Spleen (tissue), 11 donors: ENCODE results near the gene PCSK6. TPM values are rescaled to one million over a fixed set of nuclear protein-coding genes. Genes with fewer than 3 reads are reported as not detected.
"Not testable (repeated sequence)": the region's sequence is repeated elsewhere in the genome, so short reads cannot be mapped to it uniquely, and the experiment has no call there.

ENCODE experiments used
- DNase-seq: peaks from one replicate; pipeline ENCODE4 v3.0.0-alpha.2; 2020
- H3K27ac ChIP-seq, 8 donors: fragments of 200-600 bp; sonication (generic) in 7 of 8; 1 replicate in 4 of 8; 2 replicates in 4 of 8; pipeline versions ENCODE4 v1.5.0 to v1.8.0; 2016 to 2021; ENCODE audit warnings: inconsistent platforms in 4 of 8, mild to moderate bottlenecking in 4 of 8, moderate library complexity in 1 of 8
- H3K27me3 ChIP-seq, 7 donors: fragments of 200-600 bp; sonication (generic) in 6 of 7; replicated peaks in 1 of 7; 1 replicate in 4 of 7; 2 replicates in 3 of 7; pipeline versions ENCODE4 v1.5.0 to v1.8.0; 2016 to 2021; ENCODE audit warnings: inconsistent platforms in 3 of 7, mild to moderate bottlenecking in 1 of 7
- H3K36me3 ChIP-seq, 6 donors: fragments of 200-600 bp; sonication (generic) in 5 of 6; 1 replicate in 4 of 6; 2 replicates in 2 of 6; pipeline versions ENCODE4 v1.5.0 to v1.8.0; 2016 to 2021; ENCODE audit warnings: inconsistent platforms in 2 of 6
- H3K4me1 ChIP-seq, 6 donors: fragments of 200-600 bp; sonication (generic) in 5 of 6; 1 replicate in 3 of 6; 2 replicates in 3 of 6; pipeline versions ENCODE4 v1.5.0 to v1.8.0; 2016 to 2021; ENCODE audit warnings: inconsistent platforms in 3 of 6
- H3K4me3 ChIP-seq, 8 donors: fragments of 200-600 bp; sonication (generic) in 7 of 8; 1 replicate in 4 of 8; 2 replicates in 4 of 8; pipeline versions ENCODE4 v1.5.0 to v1.8.0; 2016 to 2021; ENCODE audit warnings: inconsistent platforms in 4 of 8, mild to moderate bottlenecking in 4 of 8, moderate library complexity in 2 of 8
- H3K9me3 ChIP-seq, 8 donors: fragments of 200-600 bp; sonication (generic) in 7 of 8; 1 replicate in 4 of 8; 2 replicates in 4 of 8; pipeline versions ENCODE4 v1.5.0 to v1.8.0; 2016 to 2021; ENCODE audit warnings: inconsistent platforms in 4 of 8
- CTCF ChIP-seq, 11 experiments: fragments of 200-600 bp in 7 of 11; fragments of 450-650 bp in 4 of 11; sonication (generic) in 4 of 11; IDR thresholded peaks in 8 of 11; conservative IDR thresholded peaks in 3 of 11; 1 replicate in 7 of 11; 2 replicates in 4 of 11; pipeline versions ENCODE4 v1.4.0 to v1.8.0; 2016 to 2021; ENCODE audit warnings: antibody characterized with exemption in 11 of 11, inconsistent platforms in 4 of 11, mild to moderate bottlenecking in 1 of 11
- POLR2A ChIP-seq, 3 donors: fragments of 450-650 bp; IDR thresholded peaks; one replicate each; pipeline ENCODE4 v1.5.1; 2017; ENCODE audit warnings: antibody characterized with exemption in 3 of 3, mild to moderate bottlenecking in 1 of 3
- POLR2AphosphoS5 ChIP-seq, 3 donors: sonication (generic); formaldehyde crosslinking; IDR thresholded peaks; one replicate each; pipeline ENCODE4 v1.5.1; 2017; ENCODE audit warnings: antibody characterized with exemption in 3 of 3
- WGBS, 5 donors: extraction: QIAGEN DNeasy Blood & Tissue Kit in 3 of 5; methylation state at CpG; one replicate each; pipeline versions ENCODE4 v1.1.5 to v1.1.7; 2013 to 2018; 5-methylcytosine and 5-hydroxymethylcytosine counted together
- intact Hi-C: fragments of 100-400 bp; cut with DNase I; formaldehyde crosslinking; loops from one replicate; pipeline ENCODE4 v1.15.0; 2023; ENCODE audit warnings: low total_unique reads
- polyA plus RNA-seq, 3 donors: library from polyadenylated mRNA; stranded (reverse); fragments of 200-250 nt; gene quantifications; one replicate each; pipeline ENCODE4 v1.2.1, GENCODE V29; 2013
- total RNA-seq, 7 donors: library from RNA; depleted of rRNA in 3 of 7; stranded (reverse); fragments of >200 nt in 3 of 7; fragmentation: NEBNext Ultra II Directional in 4 of 7; extraction: Animal tissue kit (Norgen Biotek cat#: 25700) in 4 of 7; gene quantifications; one replicate each; pipeline versions ENCODE4 v1.1.0 to v1.2.1, GENCODE V29; 2016 to 2021
- donor health status: healthy with polysubstance abuse.
- donor health status: DM: no; HTN: no; CAD: no; lungs with moderate emphysema.
- donor health status: DM: no; HTN: no; CAD: no.
- donor health status: Bipolar disorder and iron deficiency.
- donor health status: healthy.
- donor health status: DM: no; HTN: no; CAD: no.
- donor health status: DM: yes; HTN: yes; CAD: no.

The PCSK6 gene
- total and polyA plus RNA-seq, 10 donors, result 10.0 to 403 (median 252) TPM

GRCh38 chr15:101378879-101379278 is 110.6 kb downstream of the PCSK6 start:
- peaks cover 0 to 4% (median 0%) of the 10 kb centered on the region in 7 donors for H3K27me3 ChIP-seq
- no peak for TF ChIP-seq POLR2A (IDR thresholded peaks at IDR 0.05)
- peak in 1 of 3 donors; percentile 37 for TF ChIP-seq POLR2AphosphoS5 (IDR thresholded peaks at IDR 0.05)
- H3K4me3 ChIP-seq, result no peak overlapping the region
- peak; percentile 54 for DNase-seq
- H3K4me1 ChIP-seq, result peaks cover 0 to 25% (median 3%) of the 10 kb centered on the region in 6 donors
- H3K9me3 ChIP-seq, result no peaks in the 10 kb centered on the region
- WGBS, 5 donors, result 87 to 90% (median 89%) methylated on average over 8 to 13 of the region's 13 CpGs
- peaks cover 0 to 58% (median 0%) of the 10 kb centered on the region in 6 donors for H3K36me3 ChIP-seq
- intact Hi-C loops, result no loop called here
- no peak overlapping the region for H3K27ac ChIP-seq

GRCh38 chr15:101378171-101378755 is 111.2 kb downstream of the PCSK6 start:
- 54 to 66% (median 62%) methylated on average over 10 of the region's 10 CpGs for WGBS, 5 donors
- Histone ChIP-seq H3K27me3 (peaks cover 0 to 4% (median 0%) of the 10 kb centered on the region in 7 donors), H3K36me3 (peaks cover 0 to 56% (median 0%) of the 10 kb centered on the region in 6 donors), H3K4me3 (no peak overlapping the region), H3K4me1 (peaks cover 0 to 28% (median 7%) of the 10 kb centered on the region in 6 donors), H3K9me3 (no peaks in the 10 kb centered on the region), H3K27ac (no peak overlapping the region)
- TF ChIP-seq POLR2AphosphoS5 (IDR thresholded peaks at IDR 0.05), result no peak
- no peak for TF ChIP-seq CTCF (IDR thresholded peaks at IDR 0.05 in 8 of 11, conservative IDR thresholded peaks at IDR 0.05 in 3 of 11)
- no peak for TF ChIP-seq POLR2A (IDR thresholded peaks at IDR 0.05)
- DNase-seq, result peak; percentile 30
- intact Hi-C loops, result no loop called here

- Histone ChIP-seq H3K9me3 (no peaks in the 10 kb centered on the region), H3K4me1 (peaks cover 0 to 32% (median 10%) of the 10 kb centered on the region in 6 donors), H3K36me3 (peaks cover 0 to 43% (median 0%) of the 10 kb centered on the region in 6 donors), H3K27ac (no peak overlapping the region), H3K27me3 (peaks cover 0 to 19% (median 0%) of the 10 kb centered on the region in 7 donors), H3K4me3 (no peak overlapping the region)
- WGBS, 5 donors, result 53 to 78% (median 73%) methylated on average over 6 to 14 of the region's 14 CpGs
- no peak for DNase-seq
- TF ChIP-seq CTCF (IDR thresholded peaks at IDR 0.05 in 8 of 11, conservative IDR thresholded peaks at IDR 0.05 in 3 of 11), result no peak
- TF ChIP-seq POLR2A (IDR thresholded peaks at IDR 0.05), result no peak
- peak; percentile 38 to 72 (median 71) for TF ChIP-seq POLR2AphosphoS5 (IDR thresholded peaks at IDR 0.05)
- intact Hi-C loops, result no loop called here
These were observed 112.7 kb downstream of the PCSK6 start for GRCh38 chr15:101376615-101377395.

DNA sequence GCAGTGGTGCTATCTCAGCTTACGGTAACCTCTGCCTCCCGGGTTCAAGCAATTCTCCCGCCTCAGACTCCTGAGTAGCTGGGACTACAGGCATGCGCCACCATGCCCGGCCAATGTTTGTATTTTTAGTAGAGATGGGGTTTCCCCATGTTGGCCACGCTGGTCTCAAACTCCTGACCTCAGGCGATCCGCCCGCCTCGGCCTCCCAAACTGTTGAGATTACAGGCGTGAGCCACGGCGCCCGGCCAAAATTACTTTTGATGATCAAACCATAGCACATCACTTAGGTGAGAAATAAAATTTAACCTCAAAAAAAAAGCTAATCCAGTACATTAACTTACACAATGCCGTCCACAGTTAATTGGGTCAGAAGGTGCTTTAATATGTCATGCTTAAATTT is 114.5 kb downstream of the PCSK6 start:
- intact Hi-C loops, DNase-seq, H3K27ac ChIP-seq, H3K9me3 ChIP-seq, H3K4me3 ChIP-seq: not testable (repeated sequence)
- Histone ChIP-seq H3K27me3 (peaks cover 0 to 25% (median 0%) of the 10 kb centered on the region in 7 donors), H3K36me3 (peaks cover 0 to 41% (median 3%) of the 10 kb centered on the region in 6 donors), H3K4me1 (peaks cover 0 to 39% (median 12%) of the 10 kb centered on the region in 6 donors)
- 81 to 91% (median 86%) methylated on average over 15 of the region's 15 CpGs for WGBS, 5 donors

DNA sequence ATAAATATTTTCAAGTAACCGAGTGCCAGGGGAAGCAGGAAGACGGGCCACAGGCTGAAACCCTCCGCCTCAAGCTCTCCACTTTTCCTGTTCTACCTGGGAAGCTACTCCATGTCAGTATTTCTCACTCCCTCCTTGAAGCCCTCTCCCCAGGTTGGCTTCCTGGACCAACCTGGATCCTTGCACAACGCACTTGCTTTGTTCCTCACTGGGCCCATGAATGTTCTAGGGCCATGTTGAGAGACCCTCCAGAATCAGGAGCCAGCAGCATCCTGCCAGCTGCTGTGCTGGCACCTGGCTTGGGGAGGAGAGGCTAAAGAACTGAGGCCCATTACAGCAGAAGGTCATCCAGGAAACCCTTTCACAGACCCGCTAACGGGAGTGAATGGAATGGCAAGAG is 115.2 kb downstream of the PCSK6 start:
- intact Hi-C loops, result no loop called here
- Histone ChIP-seq H3K27me3 (peaks cover 0 to 25% (median 0%) of the 10 kb centered on the region in 7 donors), H3K9me3 (no peaks in the 10 kb centered on the region), H3K27ac (no peak overlapping the region), H3K4me3 (no peak overlapping the region), H3K36me3 (peaks cover 0 to 41% (median 3%) of the 10 kb centered on the region in 6 donors), H3K4me1 (peaks cover 0 to 43% (median 13%) of the 10 kb centered on the region in 6 donors)
- no peak for DNase-seq
- TF ChIP-seq POLR2AphosphoS5 (IDR thresholded peaks at IDR 0.05), result peak in 1 of 3 donors; percentile 18
- no peak for TF ChIP-seq CTCF (IDR thresholded peaks at IDR 0.05 in 8 of 11, conservative IDR thresholded peaks at IDR 0.05 in 3 of 11)
- WGBS, 5 donors, result 78 to 92% (median 88%) methylated on average over 6 of the region's 6 CpGs
